GM12892 (cell line): Measurements from ENCODE around the gene GPATCH1.

Source experiments
- POLR2AphosphoS5 ChIP-seq: IDR thresholded peaks from 2 replicates; pipeline ENCODE4 v1.6.1; 2011; ENCODE audit warnings: low read depth, low read length, control low read depth
- TAF1 ChIP-seq: IDR thresholded peaks from 2 replicates; pipeline ENCODE4 v1.6.1; 2011; ENCODE audit warnings: low read depth, mild to moderate bottlenecking, control low read depth, low read length, borderline replicate concordance

DNA sequence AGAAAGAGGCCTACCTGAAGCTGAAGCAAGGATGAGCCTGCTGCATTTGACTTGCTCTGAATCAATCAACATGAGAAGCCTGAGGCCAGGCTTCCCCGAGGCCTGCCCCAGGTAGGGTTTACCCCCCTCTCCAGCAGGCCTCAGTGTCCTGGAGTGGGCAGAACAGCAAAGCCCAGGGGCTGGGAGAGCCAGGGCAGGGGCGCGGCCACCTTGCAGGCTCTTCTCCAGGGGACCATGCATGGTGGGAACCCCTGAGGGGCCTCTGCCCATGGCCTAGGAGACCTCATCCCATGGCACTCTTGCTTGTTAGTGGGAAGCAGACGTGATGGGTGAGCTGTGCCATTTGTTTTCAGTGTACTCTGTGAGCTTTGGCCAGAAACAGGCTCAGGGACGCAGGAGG lies 93.2 kb downstream of the GPATCH1 start:
- TF ChIP-seq TAF1, result no peak
- no peak for TF ChIP-seq POLR2AphosphoS5
